ENCODE results near the gene NFYC. TPM values are rescaled to one million over a fixed set of nuclear protein-coding genes. Genes with fewer than 3 reads are reported as not detected.

The NFYC gene
- total RNA-seq, 1 donor from 2014 or later, result 75.9 TPM

- no peak for TF ChIP-seq CTCF (IDR thresholded peaks at IDR 0.05)
- intact Hi-C loops (cut with DNase I), result no loop called here
- H3K4me3 ChIP-seq, result no peak overlapping the region
- no peak overlapping the region for H3K27ac ChIP-seq
- no peaks in the 10 kb centered on the region for H3K27me3 ChIP-seq
- no peaks in the 10 kb centered on the region for H3K9me3 ChIP-seq
- H3K36me3 ChIP-seq, result peaks cover 46 to 68% of the 10 kb centered on the region in 2 donors
- H3K4me1 ChIP-seq, result no peaks in the 10 kb centered on the region
- no peak for DNase-seq (ENCODE audit: low spot score in 2 of 2)
Observed at GRCh38 chr1:40764981-40765380, 73.5 kb downstream of the NFYC start.

GRCh38 chr1:40766017-40766416, 74.5 kb downstream of the NFYC start:
- H3K4me3 ChIP-seq, result no peak overlapping the region
- no peaks in the 10 kb centered on the region for H3K9me3 ChIP-seq
- no peak for TF ChIP-seq CTCF (IDR thresholded peaks at IDR 0.05)
- no peaks in the 10 kb centered on the region for H3K4me1 ChIP-seq
- no peak for DNase-seq (ENCODE audit: low spot score in 2 of 2)
- H3K27ac ChIP-seq, result no peak overlapping the region
- H3K36me3 ChIP-seq, result peaks cover 43 to 77% of the 10 kb centered on the region in 2 donors
- intact Hi-C loops (cut with DNase I), result no loop called here
- H3K27me3 ChIP-seq, result no peaks in the 10 kb centered on the region

GRCh38 chr1:40766560-40766959, 75.1 kb downstream of the NFYC start:
- TF ChIP-seq CTCF (IDR thresholded peaks at IDR 0.05), result no peak
- H3K36me3 ChIP-seq, result peaks cover 43 to 81% of the 10 kb centered on the region in 2 donors
- no peak overlapping the region for H3K4me3 ChIP-seq
- no peaks in the 10 kb centered on the region for H3K4me1 ChIP-seq
- H3K9me3 ChIP-seq, result no peaks in the 10 kb centered on the region
- no peak overlapping the region for H3K27ac ChIP-seq
- no peaks in the 10 kb centered on the region for H3K27me3 ChIP-seq
- intact Hi-C loops (cut with DNase I), result no loop called here
- no peak for DNase-seq (ENCODE audit: low spot score in 2 of 2)

- intact Hi-C loops (cut with DNase I), result no loop called here
- H3K27me3 ChIP-seq, result no peaks in the 10 kb centered on the region
- peak in 1 of 2 donors; percentile 27 for DNase-seq (ENCODE audit: low spot score in 2 of 2)
- peaks cover 41 to 81% of the 10 kb centered on the region in 2 donors for H3K36me3 ChIP-seq
- no peak overlapping the region for H3K27ac ChIP-seq
- H3K4me1 ChIP-seq, result no peaks in the 10 kb centered on the region
- no peak for TF ChIP-seq CTCF (IDR thresholded peaks at IDR 0.05)
- no peak overlapping the region for H3K4me3 ChIP-seq
- H3K9me3 ChIP-seq, result no peaks in the 10 kb centered on the region
Observed at GRCh38 chr1:40768146-40768990, 76.9 kb downstream of the NFYC start.

- no peak for TF ChIP-seq CTCF (IDR thresholded peaks at IDR 0.05)
- H3K4me1 ChIP-seq, result no peaks in the 10 kb centered on the region
Observed at GRCh38 chr1:40769815-40770214, 78.3 kb downstream of the NFYC start.

More at GRCh38 chr1:40769815-40770214, 78.3 kb downstream of the NFYC start:
- intact Hi-C loops (cut with DNase I), result loop anchor here (5.0 kb wide), 1 partner anchor 182 kb away; no protein-coding TSS in a partner anchor
- peaks cover 28 to 67% of the 10 kb centered on the region in 2 donors for H3K36me3 ChIP-seq
- no peak overlapping the region for H3K4me3 ChIP-seq
- DNase-seq (ENCODE audit: low spot score in 2 of 2), result no peak
- no peaks in the 10 kb centered on the region for H3K27me3 ChIP-seq
- H3K9me3 ChIP-seq, result no peaks in the 10 kb centered on the region
- H3K27ac ChIP-seq, result peak overlapping the region in 1 of 2 donors; percentile 21
